ENCODE data around the gene AAK1.
"Not testable (repeated sequence)": the region's sequence is repeated elsewhere in the genome, so short reads cannot be mapped to it uniquely, and the experiment has no call there.

Gene AAK1

DNA sequence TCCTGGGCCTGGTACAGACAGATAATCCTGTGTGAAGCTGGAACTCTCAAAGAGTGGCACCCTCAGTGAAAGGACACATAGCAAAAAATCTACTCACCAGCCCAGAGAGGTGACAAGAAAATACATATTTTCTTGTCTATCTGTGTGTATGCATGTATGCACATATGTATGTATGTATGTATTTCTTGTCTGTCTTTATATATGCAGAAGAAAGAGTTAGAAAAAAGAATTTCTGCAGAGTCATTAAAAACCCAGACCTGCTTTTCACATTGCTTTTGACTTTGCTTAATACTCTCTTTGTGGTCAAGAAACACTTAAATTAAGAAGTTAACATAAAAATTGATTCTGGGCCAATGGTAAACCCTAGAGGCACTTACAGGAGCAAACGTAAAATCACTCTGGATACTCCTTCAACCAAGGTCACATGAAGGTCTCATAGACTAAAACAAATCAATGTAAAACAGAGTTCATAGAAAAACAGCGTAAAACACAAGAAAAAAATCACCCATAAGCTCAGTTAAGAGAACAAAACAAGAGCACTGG is 16.5 kb upstream of the AAK1 start:
- no peak for DNase-seq (ENCODE audit: low spot score)

- DNase-seq (ENCODE audit: low spot score): no peak
These were observed 15.8 kb upstream of the AAK1 start for GRCh38 chr2:69659349-69659748.

DNA sequence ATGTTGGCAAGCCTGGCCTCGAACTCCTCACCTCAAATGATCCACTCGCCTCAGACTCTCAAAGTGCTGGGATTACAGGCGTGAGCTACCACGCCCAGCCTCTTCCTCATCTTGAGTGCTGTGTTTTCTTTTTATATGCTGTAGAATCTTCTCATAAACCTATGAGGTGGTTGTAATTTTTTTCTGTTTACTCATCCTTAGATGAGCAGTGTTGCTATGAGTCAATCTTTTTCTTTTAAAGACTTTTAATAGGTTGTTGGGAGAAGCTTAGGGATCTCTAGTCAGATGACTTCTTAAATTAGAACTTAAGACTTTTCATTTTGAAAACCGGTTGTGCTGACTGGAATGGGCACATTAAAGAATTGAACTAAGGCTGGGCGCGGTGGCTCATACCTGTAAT is 8.7 kb upstream of the AAK1 start:
- peak; percentile 53 for DNase-seq (ENCODE audit: low spot score)

- DNase-seq (ENCODE audit: low spot score): not testable (repeated sequence)
These were observed 3.7 kb upstream of the AAK1 start for GRCh38 chr2:69647196-69647595.

DNA sequence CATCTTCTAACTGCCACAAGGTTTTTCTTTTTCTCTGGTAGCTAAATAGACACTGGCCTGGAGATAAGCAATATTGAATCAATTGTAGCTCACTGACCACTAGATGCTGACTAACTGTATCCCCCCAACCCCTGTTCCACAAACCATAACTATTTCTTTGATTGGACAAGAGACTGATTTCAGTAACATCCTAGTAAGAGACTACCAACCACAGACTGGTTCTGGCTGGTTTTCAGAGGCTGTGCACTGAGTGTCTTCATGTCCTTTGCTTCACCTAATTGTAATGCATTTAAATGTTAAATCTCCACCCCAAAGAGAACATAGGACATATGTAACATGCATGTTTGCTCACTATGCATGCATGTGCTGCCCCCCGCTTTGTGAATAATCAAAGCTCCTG is 3.2 kb upstream of the AAK1 start:
- no peak for DNase-seq (ENCODE audit: low spot score)

DNA sequence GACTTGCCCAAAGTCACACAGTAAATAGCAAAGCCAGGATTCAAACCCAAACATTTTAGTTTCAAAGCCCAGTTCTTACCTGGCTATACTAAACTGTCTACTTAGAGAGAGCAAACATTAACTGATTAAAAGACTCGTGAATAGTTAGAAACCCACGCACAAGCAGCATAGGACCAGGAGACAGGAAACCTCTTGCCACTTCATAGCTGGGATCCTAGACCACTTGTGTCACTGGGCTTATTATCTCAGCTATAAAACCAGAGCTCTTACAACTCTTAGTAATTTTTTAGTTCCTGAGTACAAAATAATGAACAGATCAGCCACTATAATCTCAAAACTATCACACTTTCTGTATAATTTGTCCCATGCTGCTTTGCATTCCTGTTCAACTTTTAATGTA is 2.4 kb upstream of the AAK1 start:
- DNase-seq (ENCODE audit: low spot score): no peak

DNA sequence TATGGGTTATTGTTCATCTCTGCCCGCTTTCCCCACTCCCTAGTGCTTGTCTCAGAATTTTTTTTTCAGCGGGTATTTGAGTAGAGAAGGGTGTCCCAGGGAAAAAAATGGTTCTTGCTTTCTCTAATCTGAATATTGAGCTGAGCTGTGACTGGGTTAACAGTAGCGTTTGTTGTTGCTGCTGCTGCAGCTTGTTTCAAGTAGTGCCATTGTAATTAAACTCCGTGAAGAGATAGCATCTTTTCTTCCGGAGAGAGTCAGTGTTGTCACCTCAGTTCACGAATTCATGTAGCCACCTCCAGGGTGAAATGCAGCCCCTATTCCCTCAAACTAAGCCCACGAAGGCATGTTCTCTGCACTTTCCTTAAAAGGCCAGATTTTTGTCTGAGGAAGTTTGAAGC is 1.5 kb upstream of the AAK1 start:
- peak; percentile 72 for DNase-seq (ENCODE audit: low spot score)

DNA sequence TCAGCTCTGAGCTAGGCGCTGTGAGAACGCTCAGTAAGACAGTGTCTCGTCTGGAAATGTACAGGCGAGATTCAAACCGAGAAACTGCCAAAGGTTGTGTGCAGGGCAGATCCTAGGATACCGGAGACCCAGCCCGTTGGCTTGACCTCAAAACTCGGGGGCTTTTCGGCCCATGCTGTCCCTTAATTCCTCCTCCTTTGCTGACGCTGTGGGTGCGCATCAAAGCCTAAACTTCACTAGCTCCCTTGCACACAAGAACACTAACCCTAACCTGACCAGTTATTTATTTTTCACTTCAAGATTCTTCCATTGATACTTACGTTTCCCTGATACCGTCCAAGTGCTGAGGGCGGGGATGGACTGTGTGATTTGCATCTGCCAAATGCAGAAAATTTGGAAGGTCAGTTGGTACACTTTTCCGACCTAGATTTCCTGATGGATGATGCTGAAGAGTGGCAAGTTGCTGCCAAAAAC is 1.0 kb upstream of the AAK1 start:
- peak; percentile 90 for DNase-seq (ENCODE audit: low spot score)

GRCh38 chr2:69642709-69643601 is 584 bp downstream of the AAK1 start:
- peak; percentile 63 for DNase-seq (ENCODE audit: low spot score)

DNA sequence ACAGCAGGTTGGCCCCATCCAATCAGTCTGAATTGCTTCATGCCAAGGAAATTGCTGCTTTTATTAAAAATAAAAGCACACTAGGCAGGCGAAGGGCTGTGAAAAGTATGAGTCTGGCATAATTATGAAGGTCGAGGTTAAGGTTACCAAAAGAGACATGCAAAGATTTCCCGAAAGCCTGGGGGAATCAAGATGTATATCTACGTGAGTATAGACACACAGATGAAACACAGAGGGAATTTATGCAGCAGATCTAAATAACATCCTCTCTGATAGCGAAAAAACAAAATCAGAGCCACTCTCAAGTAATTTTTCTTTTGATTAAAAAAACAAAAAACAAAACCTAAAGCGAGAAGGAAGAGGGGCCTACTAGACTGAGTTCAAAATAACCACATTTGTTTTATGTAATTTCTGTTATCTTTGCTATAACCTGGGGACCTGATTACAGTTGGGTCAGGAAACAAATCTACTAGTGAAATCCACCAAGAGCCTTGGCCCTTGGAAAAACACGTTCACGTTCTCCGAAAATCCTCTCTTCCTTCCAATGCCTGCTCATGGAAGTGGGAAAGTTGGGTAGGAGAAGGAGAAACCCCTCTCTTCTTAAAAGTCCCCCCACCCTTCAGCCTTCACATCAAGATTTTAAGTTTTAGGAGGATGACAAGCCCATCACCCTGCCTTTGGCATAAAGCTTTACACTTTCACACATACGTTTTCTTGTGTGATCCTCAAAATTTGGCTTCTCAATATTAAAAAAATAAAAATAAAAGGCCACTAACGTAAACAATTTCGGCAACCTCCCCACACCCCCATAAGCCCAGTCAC is 1.4 kb downstream of the AAK1 start:
- DNase-seq (ENCODE audit: low spot score): no peak

DNA sequence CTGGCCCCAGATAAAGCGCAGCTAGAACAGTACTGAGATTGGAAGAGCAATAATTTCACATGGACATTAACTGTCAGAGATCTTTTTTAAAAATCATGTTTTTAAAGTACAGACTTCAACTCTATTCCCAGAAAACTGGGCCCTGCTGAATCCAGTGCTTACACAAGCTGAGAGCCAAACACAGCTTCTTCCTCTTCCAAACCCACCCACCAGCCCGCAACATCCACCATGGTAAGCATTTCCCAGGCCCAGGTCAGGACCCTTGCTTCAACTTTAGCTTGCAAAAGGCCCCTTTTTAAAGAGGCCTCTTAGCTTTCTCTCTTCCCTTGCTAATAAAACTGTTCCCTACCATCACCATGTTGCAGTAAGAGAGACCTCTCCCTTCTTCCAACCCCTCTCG is 2.1 kb downstream of the AAK1 start:
- DNase-seq (ENCODE audit: low spot score): no peak

- DNase-seq (ENCODE audit: low spot score): no peak
These were observed 4.3 kb downstream of the AAK1 start for GRCh38 chr2:69639266-69639665.

- no peak for DNase-seq (ENCODE audit: low spot score)
These were observed 4.9 kb downstream of the AAK1 start for GRCh38 chr2:69638630-69639029.

DNA sequence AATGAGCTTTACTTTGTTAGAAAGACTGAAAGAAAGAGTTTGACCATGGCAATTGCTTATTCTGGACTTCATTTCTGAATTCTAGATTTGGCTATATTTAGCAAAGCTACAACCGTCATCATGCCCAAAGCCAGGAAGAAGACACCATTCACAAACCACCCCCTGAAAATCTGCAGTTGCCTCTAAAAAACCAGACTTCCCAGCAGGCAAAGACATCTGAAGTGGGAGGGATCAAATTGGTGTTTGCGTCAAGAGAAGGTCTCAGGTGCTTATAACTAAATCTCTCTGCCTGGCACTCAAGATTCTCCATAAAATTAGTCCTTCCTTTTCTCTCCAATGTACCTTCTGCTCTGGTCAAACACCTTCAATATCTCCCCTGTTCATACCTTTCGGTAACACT is 5.6 kb downstream of the AAK1 start:
- no peak for DNase-seq (ENCODE audit: low spot score)

DNA sequence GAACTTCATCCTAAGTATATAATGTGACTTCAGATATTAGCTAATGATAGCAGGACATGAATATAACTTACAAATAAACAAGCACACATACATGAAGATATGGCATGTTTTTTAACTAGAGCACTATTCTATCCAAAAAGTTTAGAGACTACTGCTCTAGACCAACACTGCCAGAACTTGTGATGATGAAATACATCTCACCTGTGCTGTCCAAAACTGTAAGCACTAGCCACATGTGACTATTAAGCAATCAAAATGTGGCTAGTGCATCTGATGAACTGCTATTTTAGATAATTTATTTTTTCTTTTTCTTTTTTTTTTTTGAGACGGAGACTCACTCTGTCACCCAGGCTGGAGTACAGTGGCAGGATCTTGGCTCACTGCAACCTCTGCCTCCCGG is 7.1 kb downstream of the AAK1 start:
- DNase-seq (ENCODE audit: low spot score): no peak

GRCh38 chr2:69635432-69635831 is 8.1 kb downstream of the AAK1 start:
- no peak for DNase-seq (ENCODE audit: low spot score)

DNA sequence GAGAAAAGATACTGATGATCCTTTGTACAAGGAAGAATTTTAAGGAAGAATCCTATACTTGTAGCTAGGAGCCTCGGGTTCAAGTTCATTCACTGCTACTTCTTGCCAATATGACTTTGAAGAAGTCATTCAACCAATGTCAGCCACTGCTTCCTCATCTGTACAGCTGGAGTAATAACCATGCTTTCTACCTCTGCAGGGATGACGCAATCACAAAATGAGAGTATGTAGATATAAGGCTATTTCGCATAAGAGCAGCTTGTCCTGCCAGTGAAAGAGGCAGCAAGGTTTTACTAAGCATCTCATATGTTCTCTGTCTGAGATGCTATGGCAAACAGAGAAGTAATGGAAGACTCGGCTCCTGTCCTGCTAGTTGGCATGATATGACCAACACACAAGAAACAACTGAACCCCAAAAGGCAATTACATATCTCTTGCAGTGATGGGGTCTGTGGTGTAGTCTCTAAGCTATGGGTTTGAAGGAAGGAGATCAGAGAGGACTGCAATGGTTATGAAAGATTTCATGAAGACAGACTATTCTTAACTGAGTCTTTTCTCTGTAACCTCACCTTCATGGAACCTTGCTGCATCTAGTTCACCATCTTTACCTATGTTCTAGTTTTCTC is 9.2 kb downstream of the AAK1 start:
- DNase-seq (ENCODE audit: low spot score): no peak

DNA sequence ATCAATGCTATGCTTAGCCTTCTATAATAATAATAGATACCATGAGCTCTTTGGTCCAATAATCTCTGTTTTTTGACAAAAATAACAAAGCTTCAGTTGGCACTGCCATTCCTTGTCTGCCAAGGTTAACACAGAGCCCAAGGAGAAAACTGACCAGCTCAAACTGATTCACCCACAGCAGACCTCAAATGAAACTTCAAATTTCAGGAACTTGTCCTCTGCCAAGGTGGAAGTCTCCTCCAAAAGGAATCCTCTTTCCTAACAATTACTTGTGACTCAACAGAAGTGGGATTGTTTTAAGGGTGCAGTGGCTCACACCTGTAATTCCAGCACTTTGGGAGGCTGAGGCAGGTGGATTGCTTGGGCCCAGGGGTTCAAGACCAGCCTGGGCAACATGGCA is 12.1 kb downstream of the AAK1 start:
- DNase-seq (ENCODE audit: low spot score): no peak

GRCh38 chr2:69629921-69630608 is 13.5 kb downstream of the AAK1 start:
- no peak for DNase-seq (ENCODE audit: low spot score)

DNA sequence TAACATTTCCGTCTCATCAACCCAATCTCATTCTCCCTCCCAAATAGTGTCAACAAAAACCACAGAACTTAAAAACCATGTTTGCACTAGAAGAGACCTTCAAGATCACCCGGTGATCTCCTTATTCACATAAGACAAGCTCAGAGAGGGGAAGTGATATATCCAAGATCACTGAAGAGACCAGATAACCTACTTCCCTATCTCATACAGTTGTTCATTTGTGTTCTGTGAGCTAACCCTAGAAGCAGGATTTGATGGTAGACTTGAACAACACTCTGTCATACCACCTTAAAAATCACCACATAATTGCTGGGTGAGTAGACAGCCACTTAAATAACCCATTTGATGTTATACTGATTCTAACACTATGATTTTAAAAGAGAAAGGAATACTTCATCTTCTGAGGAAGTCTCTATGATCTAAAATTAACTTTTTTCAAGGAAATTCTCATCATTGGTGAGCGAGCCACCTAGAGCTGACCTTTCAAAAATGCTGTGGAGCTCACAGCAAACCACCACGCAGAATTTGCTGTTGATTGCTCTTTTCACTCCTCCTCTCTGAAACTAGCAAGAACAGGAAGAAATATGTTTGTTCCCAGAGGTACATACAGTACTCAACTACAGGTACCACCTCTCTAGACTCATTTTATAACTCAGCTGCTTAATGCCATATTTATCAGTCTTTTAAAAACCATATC is 15.1 kb downstream of the AAK1 start:
- no peak for DNase-seq (ENCODE audit: low spot score)

Data from activated CD4-positive, alpha-beta T cell treated with anti-CD3 and anti-CD28 coated beads, Interleukin-2, Interleukin-4, amounts not matched to agents 100 ng/mL and 50 ng/mL, durations not matched to agents 16 hours and 8 hours (primary cell).